H9 (cell line): Measurements from ENCODE around the gene ENOPH1. TPM values are rescaled to one million over a fixed set of nuclear protein-coding genes. Genes with fewer than 3 reads are reported as not detected.
"Not testable (repeated sequence)": the region's sequence is repeated elsewhere in the genome, so short reads cannot be mapped to it uniquely, and the experiment has no call there.

Experiments
- DNase-seq: peaks from one replicate; pipeline ENCODE4 v3.0.0-alpha.2; 2017
- H2AFZ ChIP-seq: one replicate; pipeline ENCODE4 v1.6.1; 2013; ENCODE audit warnings: mild to moderate bottlenecking, low read length, control low read depth, moderate library complexity
- H2AK5ac ChIP-seq: 2 replicates; pipeline ENCODE4 v1.6.1; 2013; ENCODE audit warnings: low read length, control low read depth, mixed read lengths; ENCODE audit not compliant: insufficient read length
- H2BK120ac ChIP-seq: one replicate; pipeline ENCODE4 v1.6.1; 2013; ENCODE audit warnings: low read depth, mild to moderate bottlenecking, low read length, control low read depth, inconsistent platforms; ENCODE audit not compliant: poor library complexity, severe bottlenecking
- H2BK12ac ChIP-seq: 2 replicates; pipeline ENCODE4 v1.6.1; 2013; ENCODE audit warnings: low read length, control low read depth, mixed read lengths, low read depth; ENCODE audit not compliant: insufficient read length
- H2BK15ac ChIP-seq: 2 replicates; pipeline ENCODE4 v1.6.1; 2013; ENCODE audit warnings: low read depth, low read length, control low read depth
- H2BK20ac ChIP-seq: one replicate; pipeline ENCODE4 v1.6.1; 2013; ENCODE audit warnings: low read depth, mild to moderate bottlenecking, low read length, control low read depth, inconsistent platforms; ENCODE audit not compliant: poor library complexity, severe bottlenecking
- H2BK5ac ChIP-seq: 2 replicates; pipeline ENCODE4 v1.6.1; 2013; ENCODE audit warnings: low read length, control low read depth, mixed read lengths; ENCODE audit not compliant: insufficient read length
- H3K14ac ChIP-seq: 2 replicates; pipeline ENCODE4 v1.6.1; 2013; ENCODE audit warnings: low read length, control low read depth; ENCODE audit not compliant: insufficient read depth
- H3K18ac ChIP-seq: 2 replicates; pipeline ENCODE4 v1.6.1; 2013; ENCODE audit warnings: low read depth, mild to moderate bottlenecking, mixed read lengths, low read length, control low read depth; ENCODE audit not compliant: insufficient read length
- H3K23ac ChIP-seq: 2 replicates; pipeline ENCODE4 v1.6.1; 2013; ENCODE audit warnings: low read length, control low read depth, mixed read lengths, low read depth; ENCODE audit not compliant: insufficient read length
- H3K23me2 ChIP-seq: 2 replicates; pipeline ENCODE4 v1.6.1; 2013; ENCODE audit warnings: low read depth, mild to moderate bottlenecking, mixed read lengths, low read length, control low read depth; ENCODE audit not compliant: insufficient read length, poor library complexity, severe bottlenecking
- H3K27ac ChIP-seq: 2 replicates; pipeline ENCODE4 v1.5.1; 2013; ENCODE audit warnings: low read length, control low read depth, mixed read lengths, low read depth; ENCODE audit not compliant: insufficient read length
- H3K27me3 ChIP-seq: 2 replicates; pipeline ENCODE4 v1.6.1; 2013; ENCODE audit warnings: low read length, control low read depth, inconsistent platforms; ENCODE audit not compliant: insufficient read depth
- H3K4ac ChIP-seq: 2 replicates; pipeline ENCODE4 v1.6.1; 2013; ENCODE audit warnings: low read depth, mild to moderate bottlenecking, control low read depth, inconsistent platforms, low read length, moderate library complexity
- H3K4me1 ChIP-seq: 2 replicates; pipeline ENCODE4 v1.6.1; 2013; ENCODE audit warnings: low read length, control low read depth, inconsistent platforms; ENCODE audit not compliant: insufficient read depth
- H3K4me2 ChIP-seq: 2 replicates; pipeline ENCODE4 v1.6.1; 2013; ENCODE audit warnings: low read length, control low read depth, mixed read lengths; ENCODE audit not compliant: insufficient read length, insufficient read depth
- H3K56ac ChIP-seq: 2 replicates; pipeline ENCODE4 v1.6.1; 2013; ENCODE audit warnings: low read depth, mild to moderate bottlenecking, mixed read lengths, low read length, control low read depth; ENCODE audit not compliant: insufficient read length
- H3K79me1 ChIP-seq: 2 replicates; pipeline ENCODE4 v1.6.1; 2013; ENCODE audit warnings: low read depth, mild to moderate bottlenecking, moderate library complexity, low read length, control low read depth, inconsistent platforms; ENCODE audit not compliant: insufficient read depth, poor library complexity, severe bottlenecking
- H3K79me2 ChIP-seq: 2 replicates; pipeline ENCODE4 v1.6.1; 2013; ENCODE audit warnings: low read length, control low read depth, inconsistent platforms; ENCODE audit not compliant: insufficient read depth
- H3K9ac ChIP-seq: 2 replicates; pipeline ENCODE4 v1.6.1; 2013; ENCODE audit warnings: low read length, control low read depth, mixed read lengths; ENCODE audit not compliant: insufficient read length; ENCODE audit errors: extremely low read depth
- H3K9me3 ChIP-seq: one replicate; pipeline ENCODE4 v1.6.1; 2013; ENCODE audit warnings: low read depth, low read length, inconsistent platforms; ENCODE audit not compliant: control insufficient read depth
- H3T11ph ChIP-seq: one replicate; pipeline ENCODE4 v1.6.1; 2013; ENCODE audit warnings: mild to moderate bottlenecking, low read length, control low read depth, inconsistent platforms
- H4K20me1 ChIP-seq: one replicate; pipeline ENCODE4 v1.6.1; 2013; ENCODE audit not compliant: control insufficient read depth, insufficient read length, insufficient read depth
- H4K5ac ChIP-seq: 2 replicates; pipeline ENCODE4 v1.6.1; 2013; ENCODE audit warnings: low read depth, mild to moderate bottlenecking, mixed read lengths, low read length, control low read depth; ENCODE audit not compliant: insufficient read length
- H4K8ac ChIP-seq: replicated peaks from 2 replicates; pipeline ENCODE4 v1.6.1; 2013; ENCODE audit warnings: low read length, control low read depth, mixed read lengths, low read depth; ENCODE audit not compliant: insufficient read length
- H4K91ac ChIP-seq: 2 replicates; pipeline ENCODE4 v1.6.1; 2013; ENCODE audit warnings: low read depth, mild to moderate bottlenecking, moderate library complexity, mixed read lengths, low read length, control low read depth; ENCODE audit not compliant: insufficient read length
- H3K27ac Mint-ChIP-seq, 3 experiments: 2 replicates in 2 of 3; 3 replicates in 1 of 3; pipeline ENCODE4 v1.8.0; 2020 to 2021; ENCODE audit warnings: mixed read lengths in 3 of 3, mild to moderate bottlenecking in 1 of 3, moderate library complexity in 1 of 3
- H3K27me3 Mint-ChIP-seq: 2 replicates; pipeline ENCODE4 v1.8.0; 2021; ENCODE audit warnings: low read depth, mild to moderate bottlenecking, moderate library complexity, mixed read lengths
- H3K36me3 Mint-ChIP-seq, 3 experiments: 2 replicates in 2 of 3; 3 replicates in 1 of 3; pipeline ENCODE4 v1.8.0; 2020 to 2021; ENCODE audit warnings: low read depth in 3 of 3, mixed read lengths in 3 of 3; ENCODE audit not compliant: insufficient read depth in 1 of 3
- H3K4me1 Mint-ChIP-seq, 2 experiments: 2 replicates each; pipeline ENCODE4 v1.8.0; 2020; ENCODE audit warnings: mixed read lengths in 2 of 2
- H3K4me3 Mint-ChIP-seq, 2 experiments: 2 replicates in 1 of 2; 3 replicates in 1 of 2; pipeline ENCODE4 v1.8.0; 2020 to 2021; ENCODE audit warnings: mild to moderate bottlenecking in 2 of 2, mixed read lengths in 2 of 2, moderate library complexity in 1 of 2
- H3K9me3 Mint-ChIP-seq, 2 experiments: 2 replicates in 1 of 2; 3 replicates in 1 of 2; pipeline ENCODE4 v1.8.0; 2020; ENCODE audit warnings: mild to moderate bottlenecking in 2 of 2, mixed read lengths in 2 of 2, moderate library complexity in 1 of 2
- WGBS: extraction: QIAGEN DNeasy Blood & Tissue Kit; methylation state at CpG from one replicate; pipeline ENCODE4 v1.1.7; 2013; ENCODE audit warnings: missing lambda C conversion rate, low lambda C conversion rate, mixed read lengths; ENCODE audit not compliant: insufficient read length; ENCODE audit errors: extremely low coverage; 5-methylcytosine and 5-hydroxymethylcytosine counted together
- total RNA-seq: library from RNA; stranded (reverse); gene quantifications from 2 replicates; pipeline ENCODE4 v1.2.1, GENCODE V29; 2021
- TF ChIP-seq, protein P1 (sequence below): fragments of 200-600 bp; sonication (generic); conservative IDR thresholded peaks from 3 replicates; pipeline ENCODE4 v1.8.0; 2021; ENCODE audit warnings: antibody characterized with exemption, mild to moderate bottlenecking

Gene ENOPH1
- total RNA-seq, 1 experiment from 2014 or later = 62.4 TPM

GRCh38 chr4:82388405-82388804 lies 42.0 kb upstream of the ENOPH1 start:
- Histone ChIP-seq H3K14ac (no peak overlapping the region), H2AFZ (no peak overlapping the region), H4K20me1 (no peaks in the 10 kb centered on the region), H3K18ac (no peak overlapping the region), H4K5ac (no peak overlapping the region), H3K27ac (no peak overlapping the region), H3K9ac (no peak overlapping the region), H2BK15ac (no peak overlapping the region), H3K79me2 (no peaks in the 10 kb centered on the region), H3K79me1 (no peaks in the 10 kb centered on the region), H2AK5ac (no peak overlapping the region), H4K91ac (no peak overlapping the region), H3K9me3 (no peaks in the 10 kb centered on the region), H3K4me2 (no peak overlapping the region), H2BK12ac (no peak overlapping the region), H2BK20ac (no peak overlapping the region), H3T11ph (no peak overlapping the region), H3K27me3 (no peaks in the 10 kb centered on the region), H2BK120ac (no peak overlapping the region), H2BK5ac (no peak overlapping the region), H3K23ac (no peak overlapping the region), H3K4ac (no peak overlapping the region), H3K23me2 (no peaks in the 10 kb centered on the region), H3K4me1 (0 out of 2 replicates have a peak, but pooled peaks cover 2% of the 10 kb centered on the region), H3K56ac (no peak overlapping the region), H4K8ac (no peak overlapping the region)
- no peak overlapping the region for H3K4me3 Mint-ChIP-seq
- TF ChIP-seq, protein P1, sequence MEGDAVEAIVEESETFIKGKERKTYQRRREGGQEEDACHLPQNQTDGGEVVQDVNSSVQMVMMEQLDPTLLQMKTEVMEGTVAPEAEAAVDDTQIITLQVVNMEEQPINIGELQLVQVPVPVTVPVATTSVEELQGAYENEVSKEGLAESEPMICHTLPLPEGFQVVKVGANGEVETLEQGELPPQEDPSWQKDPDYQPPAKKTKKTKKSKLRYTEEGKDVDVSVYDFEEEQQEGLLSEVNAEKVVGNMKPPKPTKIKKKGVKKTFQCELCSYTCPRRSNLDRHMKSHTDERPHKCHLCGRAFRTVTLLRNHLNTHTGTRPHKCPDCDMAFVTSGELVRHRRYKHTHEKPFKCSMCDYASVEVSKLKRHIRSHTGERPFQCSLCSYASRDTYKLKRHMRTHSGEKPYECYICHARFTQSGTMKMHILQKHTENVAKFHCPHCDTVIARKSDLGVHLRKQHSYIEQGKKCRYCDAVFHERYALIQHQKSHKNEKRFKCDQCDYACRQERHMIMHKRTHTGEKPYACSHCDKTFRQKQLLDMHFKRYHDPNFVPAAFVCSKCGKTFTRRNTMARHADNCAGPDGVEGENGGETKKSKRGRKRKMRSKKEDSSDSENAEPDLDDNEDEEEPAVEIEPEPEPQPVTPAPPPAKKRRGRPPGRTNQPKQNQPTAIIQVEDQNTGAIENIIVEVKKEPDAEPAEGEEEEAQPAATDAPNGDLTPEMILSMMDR = 0 out of 3 replicates have a peak, but pooled peaks have one; percentile 24
- WGBS = no CpG with 5 or more reads among the region's 1 CpG
- peaks cover 5 to 8% of the 10 kb centered on the region in 2 experiments for H3K4me1 Mint-ChIP-seq
- no peak for DNase-seq
- H3K27me3 Mint-ChIP-seq = no peaks in the 10 kb centered on the region
- no peak overlapping the region for H3K27ac Mint-ChIP-seq
- H3K9me3 Mint-ChIP-seq = peaks cover 16 to 21% of the 10 kb centered on the region in 2 experiments
- peaks cover 4 to 22% (median 10%) of the 10 kb centered on the region in 3 experiments; a peak in 4 of 7 replicates for H3K36me3 Mint-ChIP-seq

DNA sequence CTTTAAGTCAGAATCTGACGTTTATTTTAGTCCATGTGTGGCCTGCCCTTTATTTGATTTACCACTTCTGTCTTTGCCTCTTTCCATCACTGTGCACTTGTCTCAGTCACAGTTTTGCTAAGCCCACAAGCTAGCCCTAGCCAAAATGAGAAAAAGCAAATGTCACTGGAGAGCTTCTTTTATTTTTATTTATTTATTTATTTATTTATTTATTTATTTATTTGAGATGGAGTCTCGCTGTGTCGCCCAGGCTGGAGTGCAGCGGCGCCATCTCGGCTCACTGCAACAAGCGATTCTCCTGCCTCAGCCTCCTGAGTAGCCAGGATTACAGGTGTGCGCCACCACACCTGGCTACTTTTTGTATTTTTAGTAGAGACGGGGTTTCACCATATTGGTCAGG lies 40.3 kb upstream of the ENOPH1 start:
- not testable (repeated sequence) for H3K18ac ChIP-seq, H3K27me3 ChIP-seq, H3K4me3 Mint-ChIP-seq, H3K9ac ChIP-seq, H3K27ac ChIP-seq, H3K56ac ChIP-seq, H4K91ac ChIP-seq, H3K4me1 ChIP-seq, H3K9me3 ChIP-seq, H3K14ac ChIP-seq, H2BK20ac ChIP-seq, H2BK12ac ChIP-seq, H2AK5ac ChIP-seq, H4K20me1 ChIP-seq, H3K79me2 ChIP-seq, H4K5ac ChIP-seq, H2BK15ac ChIP-seq, H3K4me2 ChIP-seq, H3K4ac ChIP-seq, DNase-seq, H3K27ac Mint-ChIP-seq, H3K79me1 ChIP-seq, H3K23ac ChIP-seq, H2BK5ac ChIP-seq, H2AFZ ChIP-seq, H2BK120ac ChIP-seq, H3K27me3 Mint-ChIP-seq, H4K8ac ChIP-seq, H3K23me2 ChIP-seq, H3T11ph ChIP-seq
- WGBS = no CpG with 5 or more reads among the region's 9 CpGs
- peaks cover 4 to 14% (median 10%) of the 10 kb centered on the region in 3 experiments; a peak in 4 of 7 replicates for H3K36me3 Mint-ChIP-seq
- H3K9me3 Mint-ChIP-seq = peaks cover 16 to 17% of the 10 kb centered on the region in 2 experiments
- peaks cover 10 to 11% of the 10 kb centered on the region in 2 experiments for H3K4me1 Mint-ChIP-seq
